H9 (cell line): ENCODE data around the gene TRPC4AP. TPM values are rescaled to one million over a fixed set of nuclear protein-coding genes. Genes with fewer than 3 reads are reported as not detected.

ENCODE experiments used
- DNase-seq: peaks from one replicate; pipeline ENCODE4 v3.0.0-alpha.2; 2017
- H2AFZ ChIP-seq: one replicate; pipeline ENCODE4 v1.6.1; 2013; ENCODE audit warnings: mild to moderate bottlenecking, low read length, control low read depth, moderate library complexity
- H2AK5ac ChIP-seq: 2 replicates; pipeline ENCODE4 v1.6.1; 2013; ENCODE audit warnings: low read length, control low read depth, mixed read lengths; ENCODE audit not compliant: insufficient read length
- H2BK120ac ChIP-seq: one replicate; pipeline ENCODE4 v1.6.1; 2013; ENCODE audit warnings: low read depth, mild to moderate bottlenecking, low read length, control low read depth, inconsistent platforms; ENCODE audit not compliant: poor library complexity, severe bottlenecking
- H2BK12ac ChIP-seq: 2 replicates; pipeline ENCODE4 v1.6.1; 2013; ENCODE audit warnings: low read length, control low read depth, mixed read lengths, low read depth; ENCODE audit not compliant: insufficient read length
- H2BK15ac ChIP-seq: 2 replicates; pipeline ENCODE4 v1.6.1; 2013; ENCODE audit warnings: low read depth, low read length, control low read depth
- H2BK20ac ChIP-seq: one replicate; pipeline ENCODE4 v1.6.1; 2013; ENCODE audit warnings: low read depth, mild to moderate bottlenecking, low read length, control low read depth, inconsistent platforms; ENCODE audit not compliant: poor library complexity, severe bottlenecking
- H2BK5ac ChIP-seq: 2 replicates; pipeline ENCODE4 v1.6.1; 2013; ENCODE audit warnings: low read length, control low read depth, mixed read lengths; ENCODE audit not compliant: insufficient read length
- H3K14ac ChIP-seq: 2 replicates; pipeline ENCODE4 v1.6.1; 2013; ENCODE audit warnings: low read length, control low read depth; ENCODE audit not compliant: insufficient read depth
- H3K18ac ChIP-seq: 2 replicates; pipeline ENCODE4 v1.6.1; 2013; ENCODE audit warnings: low read depth, mild to moderate bottlenecking, mixed read lengths, low read length, control low read depth; ENCODE audit not compliant: insufficient read length
- H3K23ac ChIP-seq: 2 replicates; pipeline ENCODE4 v1.6.1; 2013; ENCODE audit warnings: low read length, control low read depth, mixed read lengths, low read depth; ENCODE audit not compliant: insufficient read length
- H3K23me2 ChIP-seq: 2 replicates; pipeline ENCODE4 v1.6.1; 2013; ENCODE audit warnings: low read depth, mild to moderate bottlenecking, mixed read lengths, low read length, control low read depth; ENCODE audit not compliant: insufficient read length, poor library complexity, severe bottlenecking
- H3K27ac ChIP-seq: 2 replicates; pipeline ENCODE4 v1.5.1; 2013; ENCODE audit warnings: low read length, control low read depth, mixed read lengths, low read depth; ENCODE audit not compliant: insufficient read length
- H3K27me3 ChIP-seq: 2 replicates; pipeline ENCODE4 v1.6.1; 2013; ENCODE audit warnings: low read length, control low read depth, inconsistent platforms; ENCODE audit not compliant: insufficient read depth
- H3K4ac ChIP-seq: 2 replicates; pipeline ENCODE4 v1.6.1; 2013; ENCODE audit warnings: low read depth, mild to moderate bottlenecking, control low read depth, inconsistent platforms, low read length, moderate library complexity
- H3K4me1 ChIP-seq: 2 replicates; pipeline ENCODE4 v1.6.1; 2013; ENCODE audit warnings: low read length, control low read depth, inconsistent platforms; ENCODE audit not compliant: insufficient read depth
- H3K4me2 ChIP-seq: 2 replicates; pipeline ENCODE4 v1.6.1; 2013; ENCODE audit warnings: low read length, control low read depth, mixed read lengths; ENCODE audit not compliant: insufficient read length, insufficient read depth
- H3K56ac ChIP-seq: 2 replicates; pipeline ENCODE4 v1.6.1; 2013; ENCODE audit warnings: low read depth, mild to moderate bottlenecking, mixed read lengths, low read length, control low read depth; ENCODE audit not compliant: insufficient read length
- H3K79me1 ChIP-seq: 2 replicates; pipeline ENCODE4 v1.6.1; 2013; ENCODE audit warnings: low read depth, mild to moderate bottlenecking, moderate library complexity, low read length, control low read depth, inconsistent platforms; ENCODE audit not compliant: insufficient read depth, poor library complexity, severe bottlenecking
- H3K79me2 ChIP-seq: 2 replicates; pipeline ENCODE4 v1.6.1; 2013; ENCODE audit warnings: low read length, control low read depth, inconsistent platforms; ENCODE audit not compliant: insufficient read depth
- H3K9ac ChIP-seq: 2 replicates; pipeline ENCODE4 v1.6.1; 2013; ENCODE audit warnings: low read length, control low read depth, mixed read lengths; ENCODE audit not compliant: insufficient read length; ENCODE audit errors: extremely low read depth
- H3K9me3 ChIP-seq: one replicate; pipeline ENCODE4 v1.6.1; 2013; ENCODE audit warnings: low read depth, low read length, inconsistent platforms; ENCODE audit not compliant: control insufficient read depth
- H3T11ph ChIP-seq: one replicate; pipeline ENCODE4 v1.6.1; 2013; ENCODE audit warnings: mild to moderate bottlenecking, low read length, control low read depth, inconsistent platforms
- H4K20me1 ChIP-seq: one replicate; pipeline ENCODE4 v1.6.1; 2013; ENCODE audit not compliant: control insufficient read depth, insufficient read length, insufficient read depth
- H4K5ac ChIP-seq: 2 replicates; pipeline ENCODE4 v1.6.1; 2013; ENCODE audit warnings: low read depth, mild to moderate bottlenecking, mixed read lengths, low read length, control low read depth; ENCODE audit not compliant: insufficient read length
- H4K8ac ChIP-seq: replicated peaks from 2 replicates; pipeline ENCODE4 v1.6.1; 2013; ENCODE audit warnings: low read length, control low read depth, mixed read lengths, low read depth; ENCODE audit not compliant: insufficient read length
- H4K91ac ChIP-seq: 2 replicates; pipeline ENCODE4 v1.6.1; 2013; ENCODE audit warnings: low read depth, mild to moderate bottlenecking, moderate library complexity, mixed read lengths, low read length, control low read depth; ENCODE audit not compliant: insufficient read length
- H3K27ac Mint-ChIP-seq, 3 experiments: 2 replicates in 2 of 3; 3 replicates in 1 of 3; pipeline ENCODE4 v1.8.0; 2020 to 2021; ENCODE audit warnings: mixed read lengths in 3 of 3, mild to moderate bottlenecking in 1 of 3, moderate library complexity in 1 of 3
- H3K27me3 Mint-ChIP-seq: 2 replicates; pipeline ENCODE4 v1.8.0; 2021; ENCODE audit warnings: low read depth, mild to moderate bottlenecking, moderate library complexity, mixed read lengths
- H3K36me3 Mint-ChIP-seq, 3 experiments: 2 replicates in 2 of 3; 3 replicates in 1 of 3; pipeline ENCODE4 v1.8.0; 2020 to 2021; ENCODE audit warnings: low read depth in 3 of 3, mixed read lengths in 3 of 3; ENCODE audit not compliant: insufficient read depth in 1 of 3
- H3K4me1 Mint-ChIP-seq, 2 experiments: 2 replicates each; pipeline ENCODE4 v1.8.0; 2020; ENCODE audit warnings: mixed read lengths in 2 of 2
- H3K4me3 Mint-ChIP-seq, 2 experiments: 2 replicates in 1 of 2; 3 replicates in 1 of 2; pipeline ENCODE4 v1.8.0; 2020 to 2021; ENCODE audit warnings: mild to moderate bottlenecking in 2 of 2, mixed read lengths in 2 of 2, moderate library complexity in 1 of 2
- H3K9me3 Mint-ChIP-seq, 2 experiments: 2 replicates in 1 of 2; 3 replicates in 1 of 2; pipeline ENCODE4 v1.8.0; 2020; ENCODE audit warnings: mild to moderate bottlenecking in 2 of 2, mixed read lengths in 2 of 2, moderate library complexity in 1 of 2
- CTCF ChIP-seq: fragments of 200-600 bp; sonication (generic); conservative IDR thresholded peaks from 3 replicates; pipeline ENCODE4 v1.8.0; 2021; ENCODE audit warnings: antibody characterized with exemption, mild to moderate bottlenecking
- WGBS: extraction: QIAGEN DNeasy Blood & Tissue Kit; methylation state at CpG from one replicate; pipeline ENCODE4 v1.1.7; 2013; ENCODE audit warnings: missing lambda C conversion rate, low lambda C conversion rate, mixed read lengths; ENCODE audit not compliant: insufficient read length; ENCODE audit errors: extremely low coverage; 5-methylcytosine and 5-hydroxymethylcytosine counted together
- total RNA-seq: library from RNA; stranded (reverse); gene quantifications from 2 replicates; pipeline ENCODE4 v1.2.1, GENCODE V29; 2021

TRPC4AP gene
- total RNA-seq, 1 experiment from 2014 or later = 93.9 TPM

GRCh38 chr20:35093267-35093884 lies 769 bp upstream of the TRPC4AP start:
- peaks cover 2 to 8% (median 8%) of the 10 kb centered on the region in 3 experiments; a peak in 6 of 7 replicates for H3K36me3 Mint-ChIP-seq
- no peak for TF ChIP-seq CTCF
- peak overlapping the region; percentile 79 to 94 (median 94) for H3K27ac Mint-ChIP-seq
- Histone ChIP-seq H3K4me2 (peak overlapping the region; percentile 42), H4K91ac (no peak overlapping the region), H2AFZ (peak overlapping the region; percentile 71), H2AK5ac (no peak overlapping the region), H3K23ac (no peak overlapping the region), H2BK12ac (no peak overlapping the region), H3K9ac (peak overlapping the region; percentile 40), H3K56ac (no peak overlapping the region), H2BK15ac (no peak overlapping the region), H2BK120ac (no peak overlapping the region), H3K9me3 (no peaks in the 10 kb centered on the region), H4K20me1 (no peaks in the 10 kb centered on the region), H4K8ac (no peak overlapping the region), H4K5ac (no peak overlapping the region), H3K23me2 (peaks cover 13% of the 10 kb centered on the region), H3K79me1 (no peaks in the 10 kb centered on the region), H3K14ac (peak overlapping the region; percentile 78; the same call in 1 of the 2 replicates), H2BK5ac (no peak overlapping the region), H3K4ac (no peak overlapping the region), H3T11ph (no peak overlapping the region), H3K4me1 (no peaks in the 10 kb centered on the region; the same call in 1 of the 2 replicates), H3K79me2 (peaks cover 10% of the 10 kb centered on the region; the same call in 1 of the 2 replicates), H3K27me3 (no peaks in the 10 kb centered on the region), H3K18ac (peak overlapping the region; percentile 86), H3K27ac (no peak overlapping the region), H2BK20ac (no peak overlapping the region)
- peaks cover 0 to 4% of the 10 kb centered on the region in 2 experiments; a peak in 1 of 5 replicates for H3K9me3 Mint-ChIP-seq
- peaks cover 14% of the 10 kb centered on the region for H3K27me3 Mint-ChIP-seq
- DNase-seq = no peak
- H3K4me1 Mint-ChIP-seq = peaks cover 24 to 27% of the 10 kb centered on the region in 2 experiments
- H3K4me3 Mint-ChIP-seq = peak overlapping the region; percentile 83 to 95
- no CpG with 5 or more reads among the region's 8 CpGs for WGBS
